DND-41 (cell line): ENCODE data around the gene CALCB.

Experiments used
- CTCF ChIP-seq: IDR thresholded peaks from 2 replicates; pipeline ENCODE4 v1.5.1; 2012; ENCODE audit warnings: borderline replicate concordance, low read length, moderate library complexity, mild to moderate bottlenecking; ENCODE audit not compliant: poor library complexity, severe bottlenecking; ENCODE audit errors: extremely low read depth
- EZH2 ChIP-seq: IDR thresholded peaks from 3 replicates; pipeline ENCODE4 v1.6.1; 2012; ENCODE audit warnings: borderline replicate concordance, low read depth, mild to moderate bottlenecking, moderate library complexity, low read length, inconsistent platforms; ENCODE audit not compliant: severe bottlenecking

- TF ChIP-seq CTCF (no peak), EZH2 (no peak)
Observed at GRCh38 chr11:15073361-15074205, at the start of gene CALCB.
